GM21737 (cell line): ENCODE data around the gene MKLN1.
"Not testable (repeated sequence)": the region's sequence is repeated elsewhere in the genome, so short reads cannot be mapped to it uniquely, and the experiment has no call there.

ENCODE experiments used
- ATAC-seq: cut with Tn5 transposase; IDR thresholded peaks from one replicate; pipeline ENCODE4 v1.9.1; 2021; ENCODE audit warnings: mild to moderate bottlenecking, moderate library complexity; ENCODE audit not compliant: unreplicated experiment

The MKLN1 gene

DNA sequence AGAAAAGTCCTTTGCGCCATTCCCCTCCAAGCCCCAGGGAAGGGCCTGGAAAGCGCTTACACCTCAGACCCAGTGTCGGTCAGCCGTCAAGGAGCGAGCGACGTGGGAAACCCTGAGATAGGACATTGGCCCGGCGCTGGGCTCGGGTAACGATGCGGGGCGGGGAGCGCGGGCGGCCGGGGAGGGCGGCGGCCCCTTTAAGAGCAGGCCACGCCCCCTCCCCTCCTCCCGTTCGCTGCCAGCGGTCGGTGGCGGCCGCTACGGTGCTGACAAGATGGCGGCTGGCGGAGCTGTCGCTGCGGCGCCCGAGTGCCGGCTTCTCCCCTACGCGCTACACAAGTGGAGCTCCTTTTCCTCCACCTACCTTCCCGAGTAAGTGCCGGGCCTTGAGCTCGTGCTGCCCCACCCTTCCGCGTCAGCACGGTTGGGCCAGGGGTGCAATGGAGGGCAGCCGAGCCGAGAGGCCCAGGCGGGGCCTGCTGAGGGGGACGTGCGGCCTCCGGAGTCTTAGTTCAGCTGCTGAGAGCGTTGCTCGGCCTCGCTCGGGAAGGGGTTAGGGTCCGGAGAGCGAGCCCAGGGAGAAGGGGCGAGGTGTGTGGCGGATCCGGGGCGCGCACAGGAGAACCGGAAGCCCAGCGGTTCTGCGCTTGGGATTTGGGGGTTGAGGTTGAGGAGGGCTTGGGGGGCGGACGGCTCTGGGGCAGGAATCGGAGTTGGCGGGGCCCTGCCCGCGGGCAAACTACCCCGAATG is at the start of gene MKLN1:
Gene MKLN1 (plus strand): TSS at position 251 of the 751 bp plus-strand sequence. CDS start 24 bp downstream, at position 275.
- ATAC-seq = peak; percentile 87

DNA sequence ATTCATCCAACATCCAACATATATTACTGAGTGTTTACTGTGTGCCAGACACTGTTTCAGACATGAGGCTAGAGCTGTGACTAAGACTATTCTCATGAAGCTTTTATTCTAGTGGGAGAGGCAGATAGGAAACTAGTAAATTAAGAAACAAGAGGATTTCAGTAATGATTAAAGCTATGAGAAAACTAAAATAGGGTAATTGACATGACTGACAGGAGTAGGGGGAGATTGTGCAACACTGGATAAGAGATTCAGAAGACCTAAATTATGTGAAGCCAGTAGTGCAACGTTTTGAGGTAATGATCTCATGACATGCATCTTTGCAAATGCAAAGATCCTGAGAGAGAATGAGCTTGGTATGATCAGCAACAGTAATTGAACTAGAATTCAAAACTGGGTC is 48.6 kb upstream of the MKLN1 start:
- ATAC-seq = no peak

DNA sequence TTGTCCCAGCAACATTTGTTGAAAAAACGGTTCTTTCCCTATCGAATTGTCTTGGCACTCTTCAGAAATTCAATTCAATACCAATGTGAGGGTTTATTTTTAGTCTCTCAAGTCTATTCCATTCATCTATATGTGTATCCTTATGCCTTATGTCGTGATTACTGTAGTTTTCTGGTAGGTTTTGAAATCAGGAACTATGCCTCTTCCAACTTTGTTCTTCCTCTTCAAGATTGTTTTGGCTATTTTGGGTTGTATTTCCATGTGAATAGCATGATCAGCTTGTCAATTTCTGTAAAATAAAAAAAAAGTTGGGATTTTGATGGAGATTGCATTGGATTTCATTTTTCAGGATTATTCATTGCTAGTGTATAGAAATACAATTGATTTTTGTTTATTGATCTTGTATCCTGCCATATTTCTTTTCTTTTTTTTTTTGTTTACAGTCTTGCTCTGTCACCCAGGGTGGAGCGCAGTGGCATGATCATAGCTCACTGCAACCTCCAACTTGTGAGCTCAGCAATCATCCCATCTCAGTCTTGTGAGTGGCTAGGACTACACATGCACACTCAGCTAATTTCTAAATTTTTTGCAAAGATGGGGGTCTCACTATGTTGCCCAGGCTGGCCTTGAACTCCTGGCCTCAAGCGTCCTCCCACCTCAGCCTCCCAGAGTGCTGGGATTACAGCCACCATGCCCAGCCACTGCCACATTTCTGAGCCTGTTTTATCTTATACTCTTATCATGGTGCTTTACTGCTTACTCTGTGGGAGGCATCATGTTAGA is 46.2 kb upstream of the MKLN1 start:
- no peak for ATAC-seq

DNA sequence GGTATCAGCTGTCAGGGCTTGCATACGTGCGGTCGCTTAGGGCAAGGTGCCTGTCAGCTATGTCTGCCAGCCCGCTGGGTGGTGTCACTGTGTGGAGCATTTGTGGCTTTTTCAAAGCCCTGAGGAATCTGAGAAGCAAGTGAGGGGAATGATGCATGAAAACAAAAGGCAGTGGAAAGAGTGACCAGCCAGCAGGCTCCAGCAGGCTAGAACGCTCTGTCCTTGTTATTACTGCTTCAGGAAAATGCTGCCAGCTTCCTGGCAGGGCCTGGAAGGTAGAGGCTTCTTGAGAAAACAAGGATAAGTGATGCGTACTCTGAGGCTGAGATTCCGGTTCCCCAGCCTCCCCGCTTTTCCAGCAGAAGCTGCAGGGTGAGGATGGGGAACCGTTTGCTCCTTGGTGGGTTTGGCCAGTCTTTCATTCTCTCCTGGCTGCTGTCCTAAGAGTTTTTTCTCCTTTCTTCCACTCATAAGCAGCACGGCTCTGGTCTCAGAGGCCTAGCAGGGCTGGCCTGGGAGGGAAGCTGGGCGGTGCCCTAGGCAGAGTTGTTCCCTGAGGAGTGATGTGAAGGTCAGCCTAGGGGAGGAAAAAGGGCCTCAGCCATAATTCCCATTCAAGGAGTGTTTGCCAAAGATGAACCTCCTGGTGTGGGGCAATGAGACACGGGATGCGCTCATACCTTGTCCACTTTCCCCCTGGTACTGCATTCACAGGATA is 42.8 kb upstream of the MKLN1 start:
- no peak for ATAC-seq

DNA sequence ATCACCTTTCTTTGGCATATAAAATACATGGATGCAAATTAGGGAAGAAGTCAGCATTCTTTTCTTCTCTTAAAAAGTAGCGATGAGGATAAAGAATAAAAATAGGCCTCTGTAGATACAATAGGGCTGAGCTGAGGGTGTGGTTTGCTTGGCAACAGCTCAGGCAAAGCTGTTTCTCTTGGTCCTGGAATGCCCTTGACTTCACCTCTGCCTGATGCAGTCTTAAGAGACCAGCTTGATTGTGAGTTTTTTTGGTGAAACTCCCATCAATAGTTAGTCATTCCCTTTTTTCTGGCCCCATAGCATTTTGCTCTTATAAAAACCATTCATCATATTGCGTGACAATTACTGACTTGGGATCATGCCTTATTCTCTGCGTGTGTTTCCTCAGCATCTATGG is 42.1 kb upstream of the MKLN1 start:
- ATAC-seq = no peak

DNA sequence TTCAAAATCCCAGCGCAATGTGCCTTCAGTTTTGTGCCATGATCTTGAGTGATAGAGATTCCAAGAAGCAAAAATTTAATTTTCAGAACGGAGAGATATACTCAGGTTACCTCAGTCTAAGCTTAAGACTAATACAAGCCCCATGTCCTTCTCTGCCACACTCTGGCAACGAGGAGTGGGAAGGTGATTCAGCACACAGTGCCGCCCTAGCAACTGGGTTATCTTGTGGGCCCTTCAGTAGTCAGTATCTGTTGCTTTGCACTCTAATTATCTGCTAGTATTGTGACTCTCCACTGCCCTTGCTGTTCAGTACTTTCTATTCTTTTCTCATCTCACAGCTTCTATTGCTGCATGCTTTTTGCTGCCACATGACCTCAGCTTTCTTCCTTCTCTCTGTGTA is 39.2 kb upstream of the MKLN1 start:
- no peak for ATAC-seq

DNA sequence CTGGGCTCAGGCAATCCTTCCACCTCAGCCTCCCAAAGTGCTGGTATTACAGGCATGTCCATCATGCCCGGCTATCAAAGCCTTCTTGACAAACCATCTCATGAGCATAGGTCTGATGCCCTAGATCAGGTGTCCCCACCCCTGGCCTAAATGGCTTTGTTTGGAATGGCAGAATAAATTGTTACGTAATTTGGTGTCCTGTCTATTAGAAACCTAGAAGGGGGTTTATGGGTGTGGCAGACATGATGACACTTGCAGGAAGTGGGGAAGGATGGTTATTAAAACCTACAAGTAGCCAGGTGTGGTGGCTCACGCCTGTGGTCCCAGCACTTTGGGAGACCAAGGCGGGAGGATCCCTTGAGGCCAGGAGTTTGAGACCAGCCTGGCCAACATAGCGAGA is 38.6 kb upstream of the MKLN1 start:
- no peak for ATAC-seq

DNA sequence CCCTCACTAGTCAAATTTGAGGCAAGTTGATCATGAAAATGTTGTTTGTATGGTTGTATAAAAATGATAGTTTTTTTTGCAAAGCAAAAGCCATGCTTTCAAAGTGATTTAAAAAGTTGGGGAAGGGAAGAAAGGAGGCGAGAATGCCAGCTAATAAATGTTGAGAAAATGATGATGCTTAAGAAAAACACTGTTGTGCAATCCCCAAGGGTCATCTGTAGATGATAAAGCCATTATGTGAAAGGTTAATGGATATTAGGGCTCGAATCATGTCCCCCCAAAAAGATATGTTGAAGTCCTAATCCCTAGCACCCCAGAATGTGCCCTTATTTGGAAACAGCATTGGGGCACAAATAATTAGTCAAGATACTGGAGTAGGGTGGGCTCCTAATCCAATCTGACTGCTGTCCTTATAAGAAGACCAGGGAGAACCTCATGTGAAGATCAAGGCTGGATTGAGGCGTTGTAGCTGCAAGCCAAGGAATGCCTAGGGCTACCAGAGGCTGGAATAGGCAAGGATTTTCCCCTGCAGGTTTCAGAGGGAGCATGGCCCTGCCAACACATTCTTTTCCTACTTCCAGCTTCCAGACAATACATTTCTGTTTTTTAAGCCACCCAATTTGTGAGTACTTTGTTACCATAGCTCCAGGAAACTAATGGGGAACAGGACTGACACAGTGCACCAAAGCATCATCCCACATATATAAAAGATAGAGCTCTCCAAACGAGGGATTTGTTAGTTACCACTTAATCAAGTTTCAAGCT is 35.4 kb upstream of the MKLN1 start:
- ATAC-seq = no peak

DNA sequence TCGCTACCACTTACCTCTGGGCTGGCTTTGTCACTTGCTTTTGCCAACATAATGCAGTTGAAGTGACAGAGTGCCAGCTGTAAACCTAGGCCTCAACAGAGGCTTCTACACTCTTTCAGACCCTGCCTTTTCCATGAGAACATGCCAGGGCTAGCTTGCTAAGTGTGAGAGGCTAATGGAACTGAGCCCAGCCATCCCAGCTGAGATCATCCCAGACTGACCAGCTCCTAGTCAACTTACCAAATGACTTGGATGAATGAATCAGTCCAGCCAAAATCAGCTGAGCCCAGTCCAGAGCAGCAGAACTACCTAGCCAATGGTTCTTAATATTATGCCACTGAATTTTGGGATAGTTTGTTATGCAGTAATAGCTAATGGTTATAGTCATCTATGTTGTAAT is 34.7 kb upstream of the MKLN1 start:
- ATAC-seq = no peak

DNA sequence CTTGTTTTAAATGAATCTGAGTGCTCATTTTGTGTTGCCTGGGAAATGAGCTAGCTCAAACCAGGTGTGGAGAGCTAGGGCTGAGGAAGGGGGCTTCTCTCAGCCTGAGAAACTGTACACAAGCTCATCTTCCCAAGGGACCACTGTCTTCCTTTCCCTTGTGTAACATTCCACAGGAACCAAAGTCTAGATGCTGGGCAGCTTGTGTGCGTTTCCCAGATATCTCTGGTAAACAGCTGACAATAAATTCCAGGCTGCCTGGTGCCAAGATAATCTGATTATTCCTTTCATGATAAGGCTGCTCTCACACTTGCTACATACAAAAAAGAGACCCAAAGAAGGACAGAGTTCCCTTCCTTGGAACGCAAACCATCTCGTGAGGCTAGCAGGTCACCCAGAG is 33.1 kb upstream of the MKLN1 start:
- ATAC-seq = no peak

DNA sequence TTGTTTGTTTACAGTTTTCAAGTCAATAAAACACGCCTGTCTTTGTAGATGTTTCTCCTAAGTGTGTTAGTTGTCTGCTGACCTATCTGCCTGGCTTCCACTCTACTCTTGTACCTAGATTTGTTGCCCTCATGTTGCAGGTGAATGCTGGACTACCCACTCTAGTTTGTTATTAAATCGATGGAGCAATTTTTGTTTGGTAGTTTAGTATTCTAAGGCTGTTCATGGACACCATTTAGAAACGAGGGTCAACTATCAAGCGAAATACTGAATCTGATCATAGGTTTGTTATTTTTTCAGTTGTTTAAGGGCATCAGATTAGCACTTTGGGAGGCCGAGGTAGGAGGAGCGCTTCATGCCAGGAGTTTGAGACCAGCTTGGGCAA is 29.1 kb upstream of the MKLN1 start:
- no peak for ATAC-seq

DNA sequence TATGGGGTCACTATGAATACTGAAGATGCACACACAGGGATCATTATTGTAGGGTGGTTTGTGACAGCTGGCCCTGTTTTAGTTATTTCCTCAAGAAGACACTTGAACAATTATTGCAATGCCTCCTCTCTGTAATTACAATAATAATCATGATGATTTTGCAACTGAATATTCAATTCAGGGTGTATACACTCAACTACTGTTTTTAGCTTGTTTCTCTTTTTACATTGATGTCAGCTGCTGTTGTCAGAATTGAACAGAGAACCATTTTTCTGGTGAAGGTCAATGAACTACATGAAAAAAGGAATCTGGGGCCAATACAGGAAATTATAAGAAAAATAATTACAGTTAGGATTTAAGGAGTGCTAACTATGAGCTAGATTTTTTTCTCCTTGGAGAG is 28.6 kb upstream of the MKLN1 start:
- no peak for ATAC-seq

DNA sequence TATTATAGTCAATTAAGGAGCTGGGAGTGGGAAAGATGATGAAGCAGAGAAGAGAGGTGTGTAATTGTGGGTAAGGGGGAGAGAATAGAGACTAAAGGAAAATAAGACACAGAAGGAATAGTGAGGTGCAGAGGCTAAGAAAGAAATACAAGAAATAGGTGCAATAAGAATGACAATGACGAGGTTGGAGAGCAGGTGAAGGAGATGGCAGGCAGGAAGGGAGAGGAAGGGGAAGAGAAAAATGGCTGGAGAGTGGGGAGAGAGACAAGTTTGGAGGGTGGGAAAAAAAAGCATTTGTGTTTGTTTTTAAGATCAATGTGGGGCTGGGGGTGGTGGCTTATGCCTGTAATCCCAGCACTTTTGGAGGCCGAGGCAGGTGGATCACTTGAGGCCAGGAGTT is 27.6 kb upstream of the MKLN1 start:
- no peak for ATAC-seq

DNA sequence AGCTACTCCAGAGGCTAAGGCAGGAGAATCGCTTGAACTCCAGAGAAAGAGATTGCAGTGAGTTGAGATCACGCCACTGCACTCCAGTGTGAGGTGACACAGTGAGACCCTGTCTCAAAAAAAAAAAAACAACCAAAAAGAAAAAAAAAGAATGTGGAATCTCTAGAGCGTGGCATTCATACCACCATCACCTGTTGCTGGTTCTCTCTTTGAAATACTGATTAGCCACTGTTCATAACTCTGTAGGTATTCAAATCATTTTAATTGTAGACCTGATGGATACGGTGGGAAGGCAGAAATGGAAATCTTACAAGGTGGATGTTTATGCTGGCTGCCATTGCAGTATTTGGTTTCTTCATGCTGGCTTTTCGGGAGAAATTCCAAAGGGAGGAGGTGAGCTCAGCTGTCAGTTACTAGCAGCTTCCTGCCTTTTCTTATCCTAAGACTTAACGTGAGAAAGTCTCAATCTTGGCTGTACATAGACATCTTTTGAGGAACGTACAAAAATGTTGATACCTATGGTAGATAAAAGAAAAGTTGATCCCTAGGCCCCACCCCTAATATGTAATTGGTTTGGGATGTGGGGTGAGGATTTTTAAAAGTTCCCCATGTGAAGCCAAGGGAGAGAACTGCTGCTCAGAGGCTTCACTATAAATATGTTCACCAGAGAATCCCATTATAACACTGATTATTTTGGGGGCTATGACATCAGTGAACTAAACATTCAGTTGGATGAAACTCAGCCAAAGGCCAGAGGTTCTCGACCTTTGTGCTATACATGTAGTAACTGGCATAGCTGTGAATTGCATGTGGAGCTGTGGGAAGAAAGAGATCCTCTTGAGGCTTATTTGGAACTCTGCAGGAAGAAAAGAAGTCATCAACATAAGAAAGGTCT is 26.9 kb upstream of the MKLN1 start:
- ATAC-seq = no peak

DNA sequence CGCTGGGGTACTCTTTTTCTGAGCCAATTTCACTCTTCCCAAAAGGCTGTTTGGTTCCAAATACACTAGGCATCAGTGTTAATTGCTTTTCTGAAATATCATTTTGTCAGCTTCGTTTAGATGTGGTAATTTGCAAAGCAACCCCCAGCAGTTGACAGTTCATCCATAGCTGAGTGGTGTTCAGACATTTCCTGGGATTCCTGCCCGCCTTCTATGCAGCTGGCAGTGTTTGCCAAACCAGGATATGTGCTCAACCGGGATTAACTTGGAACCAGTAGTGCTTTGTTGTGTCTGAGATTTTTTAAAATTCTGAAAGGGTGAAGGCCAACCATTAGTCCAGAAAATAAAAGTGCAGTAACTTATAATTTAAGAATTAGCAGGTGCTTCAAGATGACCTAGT is 25.2 kb upstream of the MKLN1 start:
- no peak for ATAC-seq

DNA sequence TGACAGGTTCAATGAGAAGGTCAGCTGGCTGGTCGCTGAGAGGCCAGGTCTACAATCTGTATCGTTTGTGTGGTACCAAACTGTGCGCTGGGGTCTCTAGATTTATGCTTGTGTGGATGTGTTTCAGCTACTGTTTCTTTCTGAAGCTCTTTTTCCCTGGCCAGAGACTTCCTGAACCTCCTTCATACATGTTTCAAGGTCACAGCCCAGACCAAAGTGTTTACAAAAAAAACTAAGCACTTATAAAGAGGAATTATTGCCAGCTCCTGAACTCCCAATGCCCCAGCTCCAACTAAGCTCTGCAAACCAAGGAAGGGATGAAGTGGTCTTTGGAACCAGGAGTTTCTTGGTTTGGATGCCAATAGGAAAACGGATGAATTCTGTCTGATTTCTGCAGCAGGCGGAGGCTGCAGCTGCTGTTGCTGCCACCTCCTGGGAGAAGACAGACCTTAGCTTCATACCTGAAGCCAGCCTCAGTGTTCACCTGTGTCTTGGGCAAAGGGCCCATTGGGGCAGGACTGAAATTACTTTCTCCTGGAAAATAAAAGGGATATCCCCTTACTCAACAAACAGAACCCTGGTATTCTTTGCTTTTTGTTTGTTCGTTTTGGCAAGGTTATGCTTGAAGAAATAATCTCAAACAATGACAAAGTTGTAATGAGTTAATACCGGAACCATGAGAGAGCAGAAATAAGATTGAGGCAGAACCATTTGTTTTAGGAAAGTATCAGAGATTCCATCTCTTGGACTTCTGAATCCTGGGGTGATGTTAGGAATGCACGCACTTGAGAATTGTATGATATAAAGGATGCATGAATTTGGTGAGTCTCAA is 24.6 kb upstream of the MKLN1 start:
- no peak for ATAC-seq

DNA sequence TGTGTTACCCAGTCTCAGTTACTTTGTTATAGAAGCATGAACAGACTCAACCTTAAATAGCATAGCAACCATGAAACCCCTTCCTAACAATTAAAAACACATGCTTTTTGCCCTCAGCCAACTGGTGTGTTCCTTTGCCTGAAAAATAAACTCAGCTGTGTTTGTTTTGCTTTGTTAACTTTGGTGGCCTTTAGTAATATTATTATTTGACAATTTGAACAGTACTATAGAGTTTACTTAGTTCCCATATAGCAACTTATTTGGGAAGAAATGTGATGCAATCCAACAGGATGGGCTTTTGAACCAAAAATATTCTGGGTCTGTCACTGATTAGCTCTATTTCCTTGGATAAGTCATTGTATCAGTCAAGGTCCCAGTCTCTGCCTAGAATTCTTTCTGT is 22.5 kb upstream of the MKLN1 start:
- ATAC-seq = no peak

DNA sequence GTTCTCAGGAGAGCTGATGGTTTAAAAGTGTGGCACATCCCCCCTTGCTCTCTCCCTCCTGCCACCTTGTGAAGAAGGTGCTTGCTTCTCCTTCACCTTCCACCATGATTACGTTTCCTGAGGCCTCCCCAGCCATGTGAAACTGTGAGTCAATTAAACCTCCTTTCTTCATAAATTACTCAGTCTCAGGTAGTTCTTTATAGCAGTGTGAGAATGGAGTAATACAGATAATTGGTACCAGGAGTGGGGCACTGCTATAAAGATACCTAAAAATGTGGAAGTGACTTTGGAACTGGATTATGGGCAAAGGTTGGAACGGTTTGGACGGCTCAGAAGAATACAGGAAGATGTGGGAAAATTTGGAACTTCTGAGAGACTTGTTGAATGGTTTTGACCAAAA is 21.6 kb upstream of the MKLN1 start:
- not testable (repeated sequence) for ATAC-seq

DNA sequence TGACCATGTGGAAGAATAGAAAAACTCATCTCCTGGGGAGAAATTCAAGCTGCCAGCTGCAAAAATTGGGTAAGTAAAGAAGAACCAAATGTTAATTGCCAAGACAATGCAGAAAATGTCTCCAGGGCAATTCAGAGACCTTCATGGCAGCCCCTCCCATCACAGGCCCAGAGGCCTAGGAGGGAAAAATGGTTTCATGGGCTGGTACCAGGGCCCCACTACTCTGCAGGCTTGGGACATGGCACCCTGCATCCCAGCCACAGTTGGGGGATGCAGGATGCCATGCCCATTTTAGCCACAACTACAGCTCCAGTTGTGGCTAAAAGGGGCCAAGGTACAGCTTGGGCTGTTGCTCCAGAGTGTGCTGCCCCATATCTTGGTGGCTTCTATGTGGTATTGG is 20.9 kb upstream of the MKLN1 start:
- ATAC-seq = no peak
